Brain microvascular endothelial cell (primary cell): ENCODE results near the gene CCDC144A.
"Not testable (repeated sequence)": the region's sequence is repeated elsewhere in the genome, so short reads cannot be mapped to it uniquely, and the experiment has no call there.

Experiments used
- DNase-seq: peaks from one replicate; pipeline ENCODE4 v3.0.0-alpha.2; 2020
- H3K27ac ChIP-seq: fragments of 250-450 bp; sonication (Bioruptor Pico); 2 replicates; pipeline ENCODE4 v1.5.1; 2020; ENCODE audit warnings: mild to moderate bottlenecking, moderate library complexity
- H3K27me3 ChIP-seq: fragments of 250-450 bp; sonication (Bioruptor Pico); replicated peaks from 2 replicates; pipeline ENCODE4 v1.5.1; 2020; ENCODE audit warnings: mild to moderate bottlenecking
- H3K36me3 ChIP-seq: fragments of 250-450 bp; sonication (Bioruptor Pico); replicated peaks from 2 replicates; pipeline ENCODE4 v1.5.1; 2020; ENCODE audit warnings: mild to moderate bottlenecking
- H3K4me3 ChIP-seq: 2 replicates; pipeline ENCODE4 v1.5.1; 2011; ENCODE audit warnings: low read depth, mild to moderate bottlenecking, control low read depth, low read length, moderate library complexity
- CTCF ChIP-seq: IDR thresholded peaks from 2 replicates; pipeline ENCODE4 v1.5.1; 2011; ENCODE audit warnings: low read depth, mild to moderate bottlenecking, moderate library complexity, low read length, control low read depth, inconsistent platforms; ENCODE audit errors: missing control alignments
- in situ Hi-C: cut with HindIII; loops from 2 replicates; pipeline ENCODE4 v1.10.0; 2017; ENCODE audit warnings: low sequenced_read_pairs, low pct_ligation_motif_present

Gene CCDC144A

DNA sequence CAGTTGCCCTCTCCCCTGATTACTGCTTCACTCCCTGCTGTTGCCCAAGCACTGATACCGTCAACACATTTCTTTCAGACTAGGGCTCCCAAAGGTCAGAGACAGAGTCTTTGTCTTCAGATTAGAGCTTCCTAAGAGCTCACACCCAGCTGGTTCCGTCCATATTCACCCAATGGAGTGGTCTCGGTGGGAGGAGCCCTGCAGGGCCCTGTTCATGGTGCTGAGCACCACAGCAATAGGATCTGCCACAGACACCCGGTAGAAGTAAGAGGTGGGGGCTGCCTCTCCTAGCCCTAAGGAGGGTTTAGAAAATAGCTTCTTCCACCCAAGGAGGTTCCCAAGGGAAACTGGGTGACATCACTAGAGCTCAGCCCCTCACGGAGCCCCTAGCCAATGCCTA is 128.3 kb downstream of the CCDC144A start:
- no peak for TF ChIP-seq CTCF
- DNase-seq, result no peak
- H3K36me3 ChIP-seq, result no peaks in the 10 kb centered on the region

DNA sequence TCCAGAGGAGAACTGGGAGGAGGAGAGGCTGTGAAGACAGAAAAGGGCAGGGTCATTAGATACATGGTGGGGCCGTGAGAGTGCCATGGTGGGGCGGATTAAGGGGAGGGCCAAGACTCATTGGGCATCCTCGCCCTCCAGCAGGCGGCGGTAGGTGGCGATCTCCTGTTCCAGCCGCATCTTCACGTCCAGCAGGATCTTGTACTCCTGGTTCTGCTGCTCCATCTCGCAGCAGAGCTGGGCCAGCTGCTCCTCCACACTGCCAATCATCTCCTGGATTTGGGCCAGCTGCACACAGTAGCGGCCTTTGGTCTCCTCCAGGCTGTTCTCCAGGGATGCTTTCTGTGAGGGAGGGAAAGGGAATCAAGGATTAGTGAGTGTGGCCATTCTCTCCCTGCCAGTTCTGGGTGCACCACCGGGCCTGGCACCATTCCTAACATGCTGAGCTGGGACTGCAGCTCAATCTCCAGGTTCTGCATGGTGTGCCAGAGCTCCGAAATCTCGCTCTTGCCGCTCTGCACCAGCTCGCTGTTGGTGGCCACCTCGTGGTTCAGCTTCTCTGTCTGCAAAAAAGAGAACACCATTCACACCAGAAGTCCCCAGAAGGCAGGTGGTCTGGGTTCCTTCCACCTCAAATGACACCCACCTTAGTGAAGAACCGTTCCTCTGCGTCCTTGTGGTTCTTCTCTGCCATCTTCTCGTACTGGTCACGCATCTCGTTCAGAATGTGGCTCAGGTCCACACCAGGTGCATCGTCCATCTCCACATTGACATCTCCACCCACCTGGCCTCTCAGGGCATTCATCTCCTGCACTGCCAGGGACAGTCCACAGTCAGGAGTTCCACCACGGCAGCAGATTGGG is 129.0 kb downstream of the CCDC144A start:
- Histone ChIP-seq H3K4me3 (no peak overlapping the region), H3K36me3 (no peaks in the 10 kb centered on the region), H3K27ac (no peak overlapping the region), H3K27me3 (no peaks in the 10 kb centered on the region)
- DNase-seq, result no peak
- in situ Hi-C loops, result no loop called here
- no peak for TF ChIP-seq CTCF

More for the DNA sequence above, 128.3 kb downstream of the CCDC144A start:
- Histone ChIP-seq H3K27me3 (no peaks in the 10 kb centered on the region), H3K4me3 (no peak overlapping the region), H3K27ac (no peak overlapping the region)
- in situ Hi-C loops, result no loop called here

- Histone ChIP-seq H3K27me3 (no peaks in the 10 kb centered on the region), H3K36me3 (no peaks in the 10 kb centered on the region), H3K4me3 (no peak overlapping the region), H3K27ac (no peak overlapping the region)
- TF ChIP-seq CTCF, result no peak
- in situ Hi-C loops, result no loop called here
- DNase-seq, result no peak
Measured at GRCh38 chr17:16820161-16820877, 130.3 kb downstream of the CCDC144A start.

DNA sequence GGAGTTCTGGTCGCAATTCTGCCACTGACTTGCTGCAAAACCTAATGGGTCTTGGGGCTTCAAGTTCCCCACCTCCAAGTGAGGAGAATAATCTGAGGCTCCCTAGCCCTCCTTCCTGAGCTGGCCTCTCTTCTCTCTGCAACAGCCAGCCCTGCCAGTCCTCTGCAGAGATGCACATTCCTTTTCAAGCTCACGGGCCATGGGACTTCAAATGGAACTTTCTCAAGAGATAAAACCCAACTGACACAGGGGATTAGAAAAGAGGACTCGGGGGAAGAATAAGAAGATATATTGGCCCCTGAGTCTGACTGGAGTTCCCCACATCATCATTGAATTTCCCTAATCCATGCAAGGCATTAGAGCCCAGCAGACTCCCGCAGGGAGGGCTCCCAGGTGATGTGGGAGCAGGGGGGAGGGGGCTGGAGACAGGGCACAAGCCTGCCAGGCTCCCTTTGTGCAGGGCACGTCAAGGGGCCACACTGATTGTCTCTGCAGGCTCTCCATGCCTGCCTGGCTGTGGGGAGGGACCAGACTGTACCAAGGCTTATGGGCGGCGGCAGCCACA is 131.0 kb downstream of the CCDC144A start:
- Histone ChIP-seq H3K27ac (no peak overlapping the region), H3K27me3 (no peaks in the 10 kb centered on the region), H3K4me3 (no peak overlapping the region), H3K36me3 (no peaks in the 10 kb centered on the region)
- no peak for DNase-seq
- in situ Hi-C loops, result no loop called here
- no peak for TF ChIP-seq CTCF

- H3K4me3 ChIP-seq, H3K27me3 ChIP-seq, in situ Hi-C loops, H3K27ac ChIP-seq, H3K36me3 ChIP-seq, DNase-seq: not testable (repeated sequence)
Measured at GRCh38 chr17:16822133-16822532, 132.1 kb downstream of the CCDC144A start.

- H3K4me3 ChIP-seq, DNase-seq, H3K27ac ChIP-seq, in situ Hi-C loops, H3K27me3 ChIP-seq, H3K36me3 ChIP-seq: not testable (repeated sequence)
Measured at GRCh38 chr17:16823768-16824406, 133.8 kb downstream of the CCDC144A start.
